Karpas-422 (cell line): Measurements from ENCODE around the gene SLA2. TPM values are rescaled to one million over a fixed set of nuclear protein-coding genes. Genes with fewer than 3 reads are reported as not detected.
A peak's percentile ranks its signal among the peaks of the same experiment; 100 is the strongest.

Source experiments
- DNase-seq: peaks from one replicate; pipeline ENCODE4 v3.0.0-alpha.2; 2015
- H2AFZ ChIP-seq: fragments of 200-600 bp; sonication (generic); 2 replicates; pipeline ENCODE4 v1.6.1; 2014; ENCODE audit warnings: antibody characterized with exemption, low read length, mixed read lengths
- H3K27ac ChIP-seq: fragments of 200-600 bp; sonication (generic); 2 replicates; pipeline ENCODE4 v1.5.1; 2014; ENCODE audit warnings: mild to moderate bottlenecking, low read length, moderate library complexity
- H3K27me3 ChIP-seq: fragments of 200-600 bp; sonication (generic); 2 replicates; pipeline ENCODE4 v1.6.1; 2014; ENCODE audit warnings: low read length, mixed read lengths
- H3K36me3 ChIP-seq: fragments of 200-600 bp; sonication (generic); 2 replicates; pipeline ENCODE4 v1.6.1; 2014; ENCODE audit warnings: low read length, mixed read lengths; ENCODE audit not compliant: insufficient read depth
- H3K4me1 ChIP-seq: fragments of 200-600 bp; sonication (generic); 2 replicates; pipeline ENCODE4 v1.6.1; 2014; ENCODE audit warnings: mild to moderate bottlenecking, low read length, mixed read lengths
- H3K4me2 ChIP-seq: fragments of 200-600 bp; sonication (generic); 2 replicates; pipeline ENCODE4 v1.6.1; 2014; ENCODE audit warnings: low read length, low read depth, mild to moderate bottlenecking; ENCODE audit not compliant: poor library complexity, severe bottlenecking
- H3K4me3 ChIP-seq: fragments of 200-600 bp; sonication (generic); 2 replicates; pipeline ENCODE4 v1.5.1; 2014; ENCODE audit warnings: mild to moderate bottlenecking, antibody characterized with exemption, low read length, mixed read lengths
- H3K79me2 ChIP-seq: fragments of 200-600 bp; sonication (generic); 2 replicates; pipeline ENCODE4 v1.6.1; 2014; ENCODE audit warnings: mild to moderate bottlenecking, low read length, mixed read lengths
- H3K9ac ChIP-seq: fragments of 200-600 bp; sonication (generic); 2 replicates; pipeline ENCODE4 v1.6.0; 2014; ENCODE audit warnings: low read length
- H3K9me2 ChIP-seq: fragments of 200-600 bp; sonication (generic), shearing (Covaris generic); replicated peaks from 2 replicates; pipeline ENCODE4 v1.6.0; 2014; ENCODE audit warnings: mild to moderate bottlenecking, low read length, moderate library complexity; ENCODE audit not compliant: insufficient read depth
- H3K9me3 ChIP-seq: fragments of 300-700, 200-600 bp; sonication (generic); 2 replicates; pipeline ENCODE4 v1.6.1; 2014; ENCODE audit warnings: low read length, mixed read lengths
- H4K20me1 ChIP-seq: fragments of 200-600 bp; sonication (generic); 2 replicates; pipeline ENCODE4 v1.6.1; 2014; ENCODE audit warnings: mild to moderate bottlenecking, antibody characterized with exemption, low read length, low read depth; ENCODE audit not compliant: insufficient read depth
- total RNA-seq: library from RNA; depleted of rRNA; stranded (reverse); fragments of >200 nt; shearing (Covaris generic); gene quantifications from 2 replicates; pipeline ENCODE4 v1.2.3, GENCODE V29; 2014; ENCODE audit warnings: low replicate concordance

Gene SLA2
- total RNA-seq, 1 experiment from 2014 or later, result 0.19 TPM

GRCh38 chr20:36584018-36584481 lies 61.9 kb downstream of the SLA2 start:
- Histone ChIP-seq H4K20me1 (no peaks in the 10 kb centered on the region), H3K4me2 (no peak overlapping the region), H3K36me3 (peaks cover 21% of the 10 kb centered on the region; the same call in 1 of the 2 replicates), H3K79me2 (peaks cover 18% of the 10 kb centered on the region), H2AFZ (no peak overlapping the region), H3K27me3 (no peaks in the 10 kb centered on the region), H3K9ac (no peak overlapping the region), H3K4me1 (no peaks in the 10 kb centered on the region; the same call in 1 of the 2 replicates), H3K27ac (no peak overlapping the region), H3K4me3 (no peak overlapping the region), H3K9me2 (no peaks in the 10 kb centered on the region), H3K9me3 (no peaks in the 10 kb centered on the region)
- DNase-seq, result no peak

- no peaks in the 10 kb centered on the region for H3K27me3 ChIP-seq
- no peaks in the 10 kb centered on the region for H3K9me3 ChIP-seq
- H3K9ac ChIP-seq, result no peak overlapping the region
- peaks cover 29% of the 10 kb centered on the region for H3K79me2 ChIP-seq
- H3K4me3 ChIP-seq, result no peak overlapping the region
- H3K4me2 ChIP-seq, result no peak overlapping the region
- no peak for DNase-seq
- no peak overlapping the region for H3K27ac ChIP-seq
- no peaks in the 10 kb centered on the region for H3K4me1 ChIP-seq
- peaks cover 18% of the 10 kb centered on the region; the same call in 1 of the 2 replicates for H3K36me3 ChIP-seq
- peaks cover 9% of the 10 kb centered on the region; the same call in 1 of the 2 replicates for H4K20me1 ChIP-seq
- H2AFZ ChIP-seq, result no peak overlapping the region
- no peaks in the 10 kb centered on the region for H3K9me2 ChIP-seq
These were observed 63.2 kb downstream of the SLA2 start for GRCh38 chr20:36582821-36583220.

GRCh38 chr20:36582322-36582721 lies 63.7 kb downstream of the SLA2 start:
- H3K27ac ChIP-seq, result no peak overlapping the region

GRCh38 chr20:36579996-36580545 lies 65.9 kb downstream of the SLA2 start:
- Histone ChIP-seq H3K27ac (no peak overlapping the region), H3K4me1 (peaks cover 6% of the 10 kb centered on the region), H3K9me3 (no peaks in the 10 kb centered on the region), H4K20me1 (peaks cover 24% of the 10 kb centered on the region; the same call in 1 of the 2 replicates), H2AFZ (no peak overlapping the region), H3K9ac (no peak overlapping the region), H3K79me2 (peaks cover 55% of the 10 kb centered on the region), H3K4me3 (no peak overlapping the region), H3K4me2 (no peak overlapping the region), H3K9me2 (no peaks in the 10 kb centered on the region), H3K27me3 (no peaks in the 10 kb centered on the region), H3K36me3 (peaks cover 18% of the 10 kb centered on the region; the same call in 1 of the 2 replicates)
- DNase-seq, result no peak

More at GRCh38 chr20:36582322-36582721, 63.7 kb downstream of the SLA2 start:
- Histone ChIP-seq H3K9me2 (no peaks in the 10 kb centered on the region), H3K4me3 (no peak overlapping the region), H3K27me3 (no peaks in the 10 kb centered on the region), H4K20me1 (peaks cover 10% of the 10 kb centered on the region; the same call in 1 of the 2 replicates), H3K9ac (no peak overlapping the region), H2AFZ (no peak overlapping the region), H3K79me2 (peaks cover 33% of the 10 kb centered on the region), H3K36me3 (peaks cover 18% of the 10 kb centered on the region; the same call in 1 of the 2 replicates), H3K4me1 (no peaks in the 10 kb centered on the region), H3K9me3 (no peaks in the 10 kb centered on the region), H3K4me2 (no peak overlapping the region)
- no peak for DNase-seq

- Histone ChIP-seq H3K4me1 (peaks cover 9% of the 10 kb centered on the region), H3K9me2 (no peaks in the 10 kb centered on the region), H3K27ac (no peak overlapping the region), H3K9ac (no peak overlapping the region), H4K20me1 (peaks cover 24% of the 10 kb centered on the region; the same call in 1 of the 2 replicates), H3K4me2 (no peak overlapping the region), H3K9me3 (no peaks in the 10 kb centered on the region), H3K79me2 (peaks cover 70% of the 10 kb centered on the region), H2AFZ (no peak overlapping the region), H3K36me3 (peaks cover 18% of the 10 kb centered on the region; the same call in 1 of the 2 replicates), H3K27me3 (no peaks in the 10 kb centered on the region), H3K4me3 (no peak overlapping the region)
- no peak for DNase-seq
These were observed 67.5 kb downstream of the SLA2 start for GRCh38 chr20:36578356-36579041.

GRCh38 chr20:36576081-36576445 lies 69.9 kb downstream of the SLA2 start:
- Histone ChIP-seq H4K20me1 (peaks cover 24% of the 10 kb centered on the region; the same call in 1 of the 2 replicates), H3K4me2 (peak overlapping the region; percentile 94)

GRCh38 chr20:36574366-36575135 lies 71.4 kb downstream of the SLA2 start:
- Histone ChIP-seq H3K79me2 (peaks cover 63% of the 10 kb centered on the region), H3K9me3 (no peaks in the 10 kb centered on the region), H2AFZ (no peak overlapping the region; the same call in 1 of the 2 replicates), H3K9ac (peak overlapping the region; percentile 98), H3K36me3 (peaks cover 5% of the 10 kb centered on the region; the same call in 1 of the 2 replicates), H3K27ac (peak overlapping the region; percentile 89), H3K27me3 (no peaks in the 10 kb centered on the region), H3K4me1 (peaks cover 21% of the 10 kb centered on the region), H4K20me1 (peaks cover 24% of the 10 kb centered on the region; the same call in 1 of the 2 replicates), H3K4me3 (peak overlapping the region; percentile 98), H3K4me2 (peak overlapping the region; percentile 94), H3K9me2 (no peaks in the 10 kb centered on the region)
- DNase-seq, result peak; percentile 80

More at GRCh38 chr20:36576081-36576445, 69.9 kb downstream of the SLA2 start:
- H2AFZ ChIP-seq, result no peak overlapping the region
- DNase-seq, result no peak
- H3K4me1 ChIP-seq, result peaks cover 21% of the 10 kb centered on the region
- no peaks in the 10 kb centered on the region for H3K9me3 ChIP-seq
- H3K79me2 ChIP-seq, result peaks cover 73% of the 10 kb centered on the region
- H3K4me3 ChIP-seq, result no peak overlapping the region
- no peaks in the 10 kb centered on the region for H3K27me3 ChIP-seq
- no peak overlapping the region for H3K27ac ChIP-seq
- no peaks in the 10 kb centered on the region for H3K9me2 ChIP-seq
- H3K36me3 ChIP-seq, result peaks cover 10% of the 10 kb centered on the region; the same call in 1 of the 2 replicates
- H3K9ac ChIP-seq, result no peak overlapping the region
